ENCODE results near the gene WDR11.

Gene WDR11

DNA sequence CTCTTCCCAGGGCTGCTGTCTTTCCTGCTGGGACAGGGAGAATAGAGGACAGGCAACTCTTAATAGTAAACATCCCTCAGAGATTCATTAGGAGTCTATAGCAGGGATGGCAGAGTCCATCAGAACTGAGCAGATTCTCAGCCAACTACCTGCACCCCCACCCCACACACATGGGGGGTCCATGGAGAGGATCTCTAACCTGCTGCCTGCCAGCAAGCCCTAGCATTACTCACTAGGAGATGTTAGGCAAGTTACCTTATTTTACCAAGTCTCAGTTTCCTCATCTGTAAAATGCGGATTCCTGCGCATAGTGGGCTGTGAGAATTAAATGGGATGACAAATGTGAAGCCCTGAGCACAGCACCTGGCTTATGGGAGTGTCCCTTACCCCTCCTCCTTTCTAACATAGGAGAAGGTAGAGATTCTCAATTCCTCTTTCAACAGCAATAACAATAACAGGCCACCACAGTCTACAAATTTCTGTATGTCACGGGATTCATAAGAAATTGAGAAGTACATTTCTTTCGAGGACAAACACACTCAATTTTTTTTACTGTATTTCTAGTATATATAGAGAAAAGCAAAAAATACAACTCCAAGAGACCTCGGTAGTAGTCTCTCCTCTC lies 23.8 kb upstream of the WDR11 start:
- no peak overlapping the region for H3K4me3 ChIP-seq (replicated peaks; ENCODE audit: low read depth, low read length)
- TF ChIP-seq, protein P1, sequence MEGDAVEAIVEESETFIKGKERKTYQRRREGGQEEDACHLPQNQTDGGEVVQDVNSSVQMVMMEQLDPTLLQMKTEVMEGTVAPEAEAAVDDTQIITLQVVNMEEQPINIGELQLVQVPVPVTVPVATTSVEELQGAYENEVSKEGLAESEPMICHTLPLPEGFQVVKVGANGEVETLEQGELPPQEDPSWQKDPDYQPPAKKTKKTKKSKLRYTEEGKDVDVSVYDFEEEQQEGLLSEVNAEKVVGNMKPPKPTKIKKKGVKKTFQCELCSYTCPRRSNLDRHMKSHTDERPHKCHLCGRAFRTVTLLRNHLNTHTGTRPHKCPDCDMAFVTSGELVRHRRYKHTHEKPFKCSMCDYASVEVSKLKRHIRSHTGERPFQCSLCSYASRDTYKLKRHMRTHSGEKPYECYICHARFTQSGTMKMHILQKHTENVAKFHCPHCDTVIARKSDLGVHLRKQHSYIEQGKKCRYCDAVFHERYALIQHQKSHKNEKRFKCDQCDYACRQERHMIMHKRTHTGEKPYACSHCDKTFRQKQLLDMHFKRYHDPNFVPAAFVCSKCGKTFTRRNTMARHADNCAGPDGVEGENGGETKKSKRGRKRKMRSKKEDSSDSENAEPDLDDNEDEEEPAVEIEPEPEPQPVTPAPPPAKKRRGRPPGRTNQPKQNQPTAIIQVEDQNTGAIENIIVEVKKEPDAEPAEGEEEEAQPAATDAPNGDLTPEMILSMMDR (IDR thresholded peaks at IDR 0.05; ENCODE audit: low read length, missing control alignments), result no peak
- DNase-seq (ENCODE audit: low read depth), result no peak

GRCh38 chr10:120828763-120829319 lies 22.3 kb upstream of the WDR11 start:
- no peak for DNase-seq (ENCODE audit: low read depth)
- TF ChIP-seq, protein P1 (IDR thresholded peaks at IDR 0.05; ENCODE audit: low read length, missing control alignments), result no peak
- H3K4me3 ChIP-seq (replicated peaks; ENCODE audit: low read depth, low read length), result no peak overlapping the region

DNA sequence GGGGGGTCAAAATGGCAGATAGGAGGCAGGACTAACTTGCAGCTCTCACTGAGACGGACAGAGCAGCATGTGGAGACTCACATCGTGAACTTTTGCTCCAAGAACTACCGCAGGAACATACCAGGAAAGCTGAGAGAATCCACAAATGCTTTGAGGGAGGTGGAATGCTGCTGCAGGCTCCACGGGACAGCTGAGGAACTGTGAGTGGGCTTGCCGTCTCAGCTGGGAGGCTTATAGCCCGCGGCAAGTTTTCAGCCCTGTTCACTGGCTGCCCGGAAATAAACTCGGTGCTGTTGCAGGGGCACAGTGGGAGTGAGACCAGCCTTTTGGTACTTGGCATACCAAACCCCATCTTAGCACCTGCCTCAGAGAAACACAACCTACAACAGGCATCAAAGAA lies 19.1 kb upstream of the WDR11 start:
- TF ChIP-seq, protein P1 (IDR thresholded peaks at IDR 0.05; ENCODE audit: low read length, missing control alignments), result no peak
- DNase-seq (ENCODE audit: low read depth), result no peak
- no peak overlapping the region for H3K4me3 ChIP-seq (replicated peaks; ENCODE audit: low read depth, low read length)

- no peak overlapping the region for H3K4me3 ChIP-seq (replicated peaks; ENCODE audit: low read depth, low read length)
- no peak for DNase-seq (ENCODE audit: low read depth)
- TF ChIP-seq, protein P1 (IDR thresholded peaks at IDR 0.05; ENCODE audit: low read length, missing control alignments), result no peak
These were observed 17.8 kb upstream of the WDR11 start for GRCh38 chr10:120833222-120833928.

GRCh38 chr10:120835603-120836002 lies 15.6 kb upstream of the WDR11 start:
- no peak for DNase-seq (ENCODE audit: low read depth)
- H3K4me3 ChIP-seq (replicated peaks; ENCODE audit: low read depth, low read length), result no peak overlapping the region
- TF ChIP-seq, protein P1 (IDR thresholded peaks at IDR 0.05; ENCODE audit: low read length, missing control alignments), result no peak

DNA sequence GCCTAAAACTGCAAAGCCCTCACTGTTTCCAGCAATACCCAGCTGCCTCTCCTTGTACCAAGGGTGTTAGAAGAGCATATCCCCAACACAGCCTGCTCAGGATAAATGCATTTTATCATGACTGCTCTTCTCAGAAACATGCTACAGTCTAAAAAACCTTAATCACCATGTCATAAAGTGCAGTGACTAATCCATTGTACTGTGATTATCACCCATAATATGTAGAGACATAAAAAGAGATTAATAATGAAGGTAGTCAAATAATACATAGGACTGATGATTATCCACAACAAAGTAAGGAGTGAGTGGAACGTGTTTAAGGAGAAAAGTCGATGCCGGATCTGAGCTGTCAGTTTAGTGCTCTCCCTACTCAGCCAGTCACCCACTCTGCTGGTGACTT lies 12.2 kb upstream of the WDR11 start:
- H3K4me3 ChIP-seq (replicated peaks; ENCODE audit: low read depth, low read length), result no peak overlapping the region
- TF ChIP-seq, protein P1 (IDR thresholded peaks at IDR 0.05; ENCODE audit: low read length, missing control alignments), result no peak
- no peak for DNase-seq (ENCODE audit: low read depth)
